ENCODE data around the gene SEC22C. TPM values are rescaled to one million over a fixed set of nuclear protein-coding genes. Genes with fewer than 3 reads are reported as not detected.
"Not testable (repeated sequence)": the region's sequence is repeated elsewhere in the genome, so short reads cannot be mapped to it uniquely, and the experiment has no call there.

SEC22C gene
- total and polyA plus RNA-seq, 7 donors: 11.2 to 46.8 (median 15.5) TPM

DNA sequence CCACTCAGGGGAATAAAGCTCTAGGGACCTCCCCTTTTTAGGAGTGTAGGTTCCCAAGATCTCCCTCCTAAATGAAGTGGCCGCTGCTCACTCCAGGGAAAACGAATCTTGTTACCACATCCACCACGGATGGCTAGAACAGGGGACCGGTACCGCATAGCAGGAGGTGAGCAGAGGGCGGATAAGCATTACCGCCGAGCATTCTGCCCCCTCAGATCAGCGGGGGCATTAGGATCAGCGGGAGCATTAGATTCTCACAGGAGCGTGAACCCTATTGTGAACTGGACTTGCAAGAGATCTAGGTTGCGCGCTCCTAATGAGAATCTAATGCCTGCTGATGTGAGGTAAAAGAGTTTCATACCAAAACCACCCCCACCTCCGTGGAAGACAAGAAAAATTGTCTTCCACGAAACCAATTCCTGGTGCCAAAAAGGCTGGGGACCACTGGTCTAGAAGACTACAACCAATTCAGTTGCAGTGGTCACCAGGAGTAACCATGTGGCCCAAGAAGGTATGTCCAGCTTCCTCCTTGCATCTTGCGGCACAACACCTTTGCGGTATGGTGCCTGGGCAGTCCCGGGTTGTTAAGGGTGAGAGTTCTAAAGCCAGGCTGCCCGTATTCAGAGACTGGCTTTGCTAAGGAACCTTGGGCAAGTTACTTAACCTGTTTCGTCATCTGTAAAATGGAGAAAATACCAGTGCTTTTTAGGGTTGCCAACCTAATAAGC lies 7.8 kb upstream of the SEC22C start:
- DNase-seq (no peak), ATAC-seq (no peak)
- peak overlapping the region; percentile 81 for H3K27ac ChIP-seq
- peaks cover 0 to 5% of the 10 kb centered on the region in 2 donors for H3K36me3 ChIP-seq (ENCODE audit: insufficient read depth in 1 of 2, low read depth in 1 of 2)
- TF ChIP-seq, protein P1, sequence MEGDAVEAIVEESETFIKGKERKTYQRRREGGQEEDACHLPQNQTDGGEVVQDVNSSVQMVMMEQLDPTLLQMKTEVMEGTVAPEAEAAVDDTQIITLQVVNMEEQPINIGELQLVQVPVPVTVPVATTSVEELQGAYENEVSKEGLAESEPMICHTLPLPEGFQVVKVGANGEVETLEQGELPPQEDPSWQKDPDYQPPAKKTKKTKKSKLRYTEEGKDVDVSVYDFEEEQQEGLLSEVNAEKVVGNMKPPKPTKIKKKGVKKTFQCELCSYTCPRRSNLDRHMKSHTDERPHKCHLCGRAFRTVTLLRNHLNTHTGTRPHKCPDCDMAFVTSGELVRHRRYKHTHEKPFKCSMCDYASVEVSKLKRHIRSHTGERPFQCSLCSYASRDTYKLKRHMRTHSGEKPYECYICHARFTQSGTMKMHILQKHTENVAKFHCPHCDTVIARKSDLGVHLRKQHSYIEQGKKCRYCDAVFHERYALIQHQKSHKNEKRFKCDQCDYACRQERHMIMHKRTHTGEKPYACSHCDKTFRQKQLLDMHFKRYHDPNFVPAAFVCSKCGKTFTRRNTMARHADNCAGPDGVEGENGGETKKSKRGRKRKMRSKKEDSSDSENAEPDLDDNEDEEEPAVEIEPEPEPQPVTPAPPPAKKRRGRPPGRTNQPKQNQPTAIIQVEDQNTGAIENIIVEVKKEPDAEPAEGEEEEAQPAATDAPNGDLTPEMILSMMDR (IDR thresholded peaks at IDR 0.05): no peak
- no peaks in the 10 kb centered on the region for H3K4me1 ChIP-seq
- H3K4me3 ChIP-seq: peak overlapping the region; percentile 82
- no peaks in the 10 kb centered on the region for H3K9me3 ChIP-seq
- WGBS, 3 donors: 90 to 94% (median 90%) methylated on average over 20 of the region's 20 CpGs
- intact Hi-C loops (cut with DNase I): loop anchor here in 1 of 2 donors (5.0 kb wide), 1 partner anchor 168 kb away; no protein-coding TSS in a partner anchor
- no peaks in the 10 kb centered on the region for H3K27me3 ChIP-seq (ENCODE audit: insufficient read depth in 3 of 3, low read length in 2 of 3)

DNA sequence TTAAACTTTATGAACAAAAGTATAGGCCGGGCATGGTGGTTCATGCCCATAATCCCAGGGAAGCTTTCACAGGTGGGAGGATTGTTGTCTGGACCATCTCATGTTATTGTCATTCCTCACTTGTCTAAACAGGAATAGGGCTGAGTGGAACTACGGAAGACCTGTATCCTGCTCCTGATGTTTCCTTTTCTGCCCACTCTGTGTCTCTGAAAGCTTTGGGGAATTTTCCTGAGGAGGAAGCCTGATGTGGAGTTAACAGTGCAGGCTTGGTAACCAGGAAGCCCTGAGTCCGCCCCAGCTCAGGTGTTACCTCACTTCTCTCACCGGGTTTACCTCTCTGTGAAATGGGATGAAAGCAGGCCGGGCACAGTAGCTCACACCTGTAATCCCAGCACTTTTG lies 6.9 kb upstream of the SEC22C start:
- Histone ChIP-seq H3K4me3 (no peak overlapping the region), H3K27ac (no peak overlapping the region), H3K9me3 (no peaks in the 10 kb centered on the region), H3K27me3 (ENCODE audit: insufficient read depth in 3 of 3, low read length in 2 of 3) (no peaks in the 10 kb centered on the region), H3K36me3 (ENCODE audit: insufficient read depth in 1 of 2, low read depth in 1 of 2) (no peaks in the 10 kb centered on the region), H3K4me1 (no peaks in the 10 kb centered on the region)
- DNase-seq: no peak
- 73 to 85% (median 74%) methylated on average over 5 of the region's 5 CpGs for WGBS, 3 donors
- intact Hi-C loops (cut with DNase I): loop anchor here in 1 of 2 donors (5.0 kb wide), 1 partner anchor 169 kb away; no protein-coding TSS in a partner anchor
- TF ChIP-seq, protein P1 (IDR thresholded peaks at IDR 0.05): no peak
- ATAC-seq: no peak

DNA sequence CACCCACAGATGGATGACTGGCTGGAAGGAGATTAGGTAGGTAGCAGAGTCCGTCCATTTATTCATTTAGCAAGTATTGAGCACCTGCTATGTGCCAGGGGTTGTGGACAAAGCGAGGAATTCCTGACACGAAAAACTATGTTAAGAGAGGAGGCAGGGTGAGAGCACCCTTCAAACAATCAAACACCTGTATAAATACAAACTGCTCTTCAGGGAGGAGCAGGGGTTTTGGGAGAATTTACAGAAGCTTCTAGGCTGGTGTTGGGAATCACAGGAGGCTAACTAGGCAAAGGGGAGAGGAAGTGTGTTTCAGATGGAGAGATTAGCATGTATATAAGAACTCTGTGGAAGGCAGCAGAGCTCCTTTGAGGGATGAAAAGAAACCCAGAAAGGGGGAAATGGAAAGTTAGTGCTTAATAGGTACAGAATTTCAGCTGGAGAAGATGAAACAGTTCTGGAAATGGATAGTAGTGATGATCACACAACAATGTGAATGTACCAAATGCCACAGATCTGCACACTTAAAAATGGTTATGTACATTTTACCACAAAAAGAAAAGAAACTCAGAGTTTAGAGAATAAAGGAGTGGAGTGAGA lies 805 bp upstream of the SEC22C start:
- peak overlapping the region; percentile 85 for H3K27ac ChIP-seq
- WGBS, 3 donors: 4 to 7% (median 5%) methylated on average over 3 of the region's 3 CpGs
- H3K27me3 ChIP-seq (ENCODE audit: insufficient read depth in 3 of 3, low read length in 2 of 3): no peaks in the 10 kb centered on the region
- H3K9me3 ChIP-seq: no peaks in the 10 kb centered on the region
- intact Hi-C loops (cut with DNase I): loop anchor here in 1 of 2 donors (5.0 kb wide), 1 partner anchor 165 kb away; no protein-coding TSS in a partner anchor
- peaks cover 16% of the 10 kb centered on the region for H3K4me1 ChIP-seq
- DNase-seq (no peak), ATAC-seq (no peak)
- TF ChIP-seq, protein P1 (IDR thresholded peaks at IDR 0.05): no peak
- peaks cover 0 to under 1% of the 10 kb centered on the region in 2 donors for H3K36me3 ChIP-seq (ENCODE audit: insufficient read depth in 1 of 2, low read depth in 1 of 2)
- H3K4me3 ChIP-seq: peak overlapping the region; percentile 82

DNA sequence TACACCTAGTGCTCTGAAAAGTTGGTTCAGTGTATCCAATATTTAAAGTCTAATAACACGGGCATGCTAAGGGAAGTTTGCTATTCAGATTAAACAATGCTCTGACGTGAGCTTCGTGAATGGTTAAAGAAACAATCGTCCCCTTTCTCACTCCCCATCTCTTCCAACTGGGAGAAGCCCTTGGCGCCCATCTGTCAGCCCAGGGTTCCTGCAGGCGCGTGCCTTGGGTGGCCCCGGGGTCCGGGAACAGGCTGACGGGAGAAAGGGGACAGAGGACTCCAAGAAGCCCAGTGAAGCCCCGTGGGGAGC lies 413 bp downstream of the SEC22C start:
- no peak for ATAC-seq
- H3K27ac ChIP-seq: peak overlapping the region; percentile 85

DNA sequence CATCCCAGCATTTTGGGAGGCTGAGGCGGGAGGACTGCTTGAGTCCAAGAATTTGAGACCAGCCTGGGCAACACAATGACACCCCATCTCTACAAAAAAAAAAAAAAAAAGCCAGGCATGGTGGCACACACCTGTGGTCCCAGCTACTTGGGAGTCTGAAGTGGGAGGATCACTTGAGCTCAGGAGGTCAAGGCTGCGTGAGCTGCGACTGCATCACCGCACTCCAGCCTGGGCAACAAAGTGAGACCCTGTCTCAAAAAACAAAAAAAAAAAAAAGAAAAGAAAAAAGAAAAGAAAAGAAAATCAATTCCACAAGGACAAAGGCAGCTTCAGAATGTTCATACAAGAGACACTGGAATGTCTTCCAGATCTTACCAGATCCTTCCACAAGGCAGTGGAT lies 2.4 kb downstream of the SEC22C start:
- WGBS, 3 donors: 97 to 100% (median 99%) methylated on average over 4 of the region's 4 CpGs
- H3K36me3 ChIP-seq (ENCODE audit: insufficient read depth in 1 of 2, low read depth in 1 of 2); H3K27ac ChIP-seq; H3K9me3 ChIP-seq; H3K4me3 ChIP-seq; intact Hi-C loops (cut with DNase I); H3K27me3 ChIP-seq (ENCODE audit: insufficient read depth in 3 of 3, low read length in 2 of 3); DNase-seq; ATAC-seq: not testable (repeated sequence)
- H3K4me1 ChIP-seq: peaks cover 16% of the 10 kb centered on the region

More for the DNA sequence above, 413 bp downstream of the SEC22C start:
- TF ChIP-seq, protein P1 (IDR thresholded peaks at IDR 0.05): no peak
- DNase-seq: no peak
- Histone ChIP-seq H3K36me3 (ENCODE audit: insufficient read depth in 1 of 2, low read depth in 1 of 2) (peaks cover 0 to 2% of the 10 kb centered on the region in 2 donors), H3K9me3 (no peaks in the 10 kb centered on the region), H3K4me3 (peak overlapping the region; percentile 82), H3K27me3 (ENCODE audit: insufficient read depth in 3 of 3, low read length in 2 of 3) (no peaks in the 10 kb centered on the region), H3K4me1 (peaks cover 16% of the 10 kb centered on the region)
- intact Hi-C loops (cut with DNase I): loop anchor here in 1 of 2 donors (5.0 kb wide), 1 partner anchor 166 kb away; no protein-coding TSS in a partner anchor
- 0 to 1% (median 1%) methylated on average over 10 to 11 of the region's 11 CpGs for WGBS, 3 donors

All from psoas muscle (tissue), 8 donors.